ENCODE results near the gene MCF2L2.

The MCF2L2 gene

GRCh38 chr3:183281126-183281797, 147.2 kb downstream of the MCF2L2 start:
- no peak overlapping the region for H3K27ac Mint-ChIP-seq
- H3K27me3 Mint-ChIP-seq = no peaks in the 10 kb centered on the region
- no peak overlapping the region for H3K4me3 Mint-ChIP-seq
- H3K9me3 Mint-ChIP-seq = peaks cover under 1% of the 10 kb centered on the region
- peaks cover 3% of the 10 kb centered on the region for H3K36me3 Mint-ChIP-seq (ENCODE audit: low read depth)
- DNase-seq = no peak
- H3K4me1 Mint-ChIP-seq (ENCODE audit: low read depth) = peaks cover 38% of the 10 kb centered on the region

GRCh38 chr3:183279371-183279770, 149.0 kb downstream of the MCF2L2 start:
- DNase-seq = no peak
- no peaks in the 10 kb centered on the region for H3K9me3 Mint-ChIP-seq
- no peaks in the 10 kb centered on the region for H3K27me3 Mint-ChIP-seq
- no peak overlapping the region for H3K4me3 Mint-ChIP-seq
- H3K4me1 Mint-ChIP-seq (ENCODE audit: low read depth) = peaks cover 33% of the 10 kb centered on the region
- no peak overlapping the region for H3K27ac Mint-ChIP-seq
- peaks cover 7% of the 10 kb centered on the region for H3K36me3 Mint-ChIP-seq (ENCODE audit: low read depth)

GRCh38 chr3:183278479-183279088, 149.8 kb downstream of the MCF2L2 start:
- no peaks in the 10 kb centered on the region for H3K27me3 Mint-ChIP-seq
- DNase-seq = no peak
- peaks cover 30% of the 10 kb centered on the region for H3K4me1 Mint-ChIP-seq (ENCODE audit: low read depth)
- no peak overlapping the region for H3K4me3 Mint-ChIP-seq
- no peaks in the 10 kb centered on the region for H3K9me3 Mint-ChIP-seq
- H3K27ac Mint-ChIP-seq = no peak overlapping the region
- peaks cover 10% of the 10 kb centered on the region for H3K36me3 Mint-ChIP-seq (ENCODE audit: low read depth)

- Mint-ChIP-seq H3K9me3 (no peaks in the 10 kb centered on the region), H3K36me3 (ENCODE audit: low read depth) (peaks cover 17% of the 10 kb centered on the region), H3K27me3 (no peaks in the 10 kb centered on the region), H3K27ac (no peak overlapping the region), H3K4me3 (no peak overlapping the region), H3K4me1 (ENCODE audit: low read depth) (peaks cover 29% of the 10 kb centered on the region)
- no peak for DNase-seq
Observed at GRCh38 chr3:183277260-183277659, 151.2 kb downstream of the MCF2L2 start.

- Mint-ChIP-seq H3K4me3 (no peak overlapping the region), H3K36me3 (ENCODE audit: low read depth) (peaks cover 31% of the 10 kb centered on the region), H3K9me3 (no peaks in the 10 kb centered on the region), H3K27me3 (no peaks in the 10 kb centered on the region), H3K27ac (no peak overlapping the region), H3K4me1 (ENCODE audit: low read depth) (peaks cover 34% of the 10 kb centered on the region)
- DNase-seq = no peak
Observed at GRCh38 chr3:183275937-183276336, 152.5 kb downstream of the MCF2L2 start.

GRCh38 chr3:183275418-183275817, 153.0 kb downstream of the MCF2L2 start:
- no peak for DNase-seq
- H3K36me3 Mint-ChIP-seq (ENCODE audit: low read depth) = peaks cover 36% of the 10 kb centered on the region
- H3K4me3 Mint-ChIP-seq = no peak overlapping the region
- no peaks in the 10 kb centered on the region for H3K9me3 Mint-ChIP-seq
- no peaks in the 10 kb centered on the region for H3K27me3 Mint-ChIP-seq
- H3K4me1 Mint-ChIP-seq (ENCODE audit: low read depth) = peaks cover 37% of the 10 kb centered on the region
- H3K27ac Mint-ChIP-seq = no peak overlapping the region

GRCh38 chr3:183274609-183275008, 153.8 kb downstream of the MCF2L2 start:
- Mint-ChIP-seq H3K27me3 (no peaks in the 10 kb centered on the region), H3K27ac (no peak overlapping the region), H3K4me1 (ENCODE audit: low read depth) (peaks cover 42% of the 10 kb centered on the region), H3K36me3 (ENCODE audit: low read depth) (peaks cover 44% of the 10 kb centered on the region), H3K9me3 (no peaks in the 10 kb centered on the region), H3K4me3 (no peak overlapping the region)
- no peak for DNase-seq

- Mint-ChIP-seq H3K27ac (peak overlapping the region; percentile 34), H3K36me3 (ENCODE audit: low read depth) (peaks cover 62% of the 10 kb centered on the region), H3K9me3 (no peaks in the 10 kb centered on the region), H3K4me1 (ENCODE audit: low read depth) (peaks cover 40% of the 10 kb centered on the region), H3K27me3 (no peaks in the 10 kb centered on the region), H3K4me3 (no peak overlapping the region)
- no peak for DNase-seq
Observed at GRCh38 chr3:183272791-183273190, 155.6 kb downstream of the MCF2L2 start.

- H3K27ac Mint-ChIP-seq = no peak overlapping the region
- H3K36me3 Mint-ChIP-seq (ENCODE audit: low read depth) = peaks cover 68% of the 10 kb centered on the region
Observed at GRCh38 chr3:183272142-183272541, 156.3 kb downstream of the MCF2L2 start.

GRCh38 chr3:183270344-183270743, 158.1 kb downstream of the MCF2L2 start:
- Mint-ChIP-seq H3K9me3 (no peaks in the 10 kb centered on the region), H3K36me3 (ENCODE audit: low read depth) (peaks cover 76% of the 10 kb centered on the region), H3K27ac (no peak overlapping the region), H3K4me1 (ENCODE audit: low read depth) (peaks cover 34% of the 10 kb centered on the region), H3K27me3 (no peaks in the 10 kb centered on the region), H3K4me3 (no peak overlapping the region)
- DNase-seq = no peak

More at GRCh38 chr3:183272142-183272541, 156.3 kb downstream of the MCF2L2 start:
- no peaks in the 10 kb centered on the region for H3K27me3 Mint-ChIP-seq
- no peak overlapping the region for H3K4me3 Mint-ChIP-seq
- no peaks in the 10 kb centered on the region for H3K9me3 Mint-ChIP-seq
- DNase-seq = no peak
- peaks cover 40% of the 10 kb centered on the region for H3K4me1 Mint-ChIP-seq (ENCODE audit: low read depth)

- Mint-ChIP-seq H3K36me3 (ENCODE audit: low read depth) (peaks cover 73% of the 10 kb centered on the region), H3K9me3 (no peaks in the 10 kb centered on the region), H3K4me1 (ENCODE audit: low read depth) (peaks cover 25% of the 10 kb centered on the region), H3K4me3 (no peak overlapping the region), H3K27me3 (no peaks in the 10 kb centered on the region), H3K27ac (no peak overlapping the region)
- DNase-seq = no peak
Observed at GRCh38 chr3:183269345-183269744, 159.1 kb downstream of the MCF2L2 start.

- H3K4me1 Mint-ChIP-seq (ENCODE audit: low read depth) = peaks cover 22% of the 10 kb centered on the region
- H3K9me3 Mint-ChIP-seq = no peaks in the 10 kb centered on the region
- peaks cover 65% of the 10 kb centered on the region for H3K36me3 Mint-ChIP-seq (ENCODE audit: low read depth)
- no peak for DNase-seq
- H3K27me3 Mint-ChIP-seq = no peaks in the 10 kb centered on the region
- H3K27ac Mint-ChIP-seq = no peak overlapping the region
- peak overlapping the region; percentile 1 for H3K4me3 Mint-ChIP-seq
Observed at GRCh38 chr3:183268366-183268765, 160.1 kb downstream of the MCF2L2 start.

GRCh38 chr3:183267140-183267539, 161.3 kb downstream of the MCF2L2 start:
- Mint-ChIP-seq H3K27me3 (no peaks in the 10 kb centered on the region), H3K9me3 (no peaks in the 10 kb centered on the region), H3K4me1 (ENCODE audit: low read depth) (peaks cover 17% of the 10 kb centered on the region), H3K27ac (no peak overlapping the region), H3K4me3 (no peak overlapping the region), H3K36me3 (ENCODE audit: low read depth) (peaks cover 58% of the 10 kb centered on the region)
- no peak for DNase-seq

- Mint-ChIP-seq H3K9me3 (no peaks in the 10 kb centered on the region), H3K4me3 (no peak overlapping the region), H3K27ac (no peak overlapping the region), H3K27me3 (no peaks in the 10 kb centered on the region), H3K36me3 (ENCODE audit: low read depth) (peaks cover 53% of the 10 kb centered on the region), H3K4me1 (ENCODE audit: low read depth) (peaks cover 15% of the 10 kb centered on the region)
- DNase-seq = no peak
Observed at GRCh38 chr3:183266454-183266853, 162.0 kb downstream of the MCF2L2 start.

GRCh38 chr3:183265834-183266417, 162.5 kb downstream of the MCF2L2 start:
- DNase-seq = peak; percentile 58
- Mint-ChIP-seq H3K36me3 (ENCODE audit: low read depth) (peaks cover 49% of the 10 kb centered on the region), H3K4me3 (no peak overlapping the region), H3K27ac (no peak overlapping the region), H3K27me3 (no peaks in the 10 kb centered on the region), H3K9me3 (no peaks in the 10 kb centered on the region), H3K4me1 (ENCODE audit: low read depth) (peaks cover 13% of the 10 kb centered on the region)

Data from activated T-cell treated with anti-CD3 and anti-CD28 coated beads, Interleukin-2, amount 50 U/mL, for 24 hours (primary cell).